Upper lobe of left lung (tissue), 4 donors: Measurements from ENCODE around the gene C11orf16.

Experiments
- CTCF ChIP-seq, 6 experiments: fragments of 450-650 bp in 4 of 6; fragments of 200-600 bp in 2 of 6; sonication (generic) in 2 of 6; IDR thresholded peaks; one replicate each; pipeline ENCODE4 v1.5.1; 2016 to 2019; ENCODE audit warnings: antibody characterized with exemption in 6 of 6
- EP300 ChIP-seq, 4 donors: sonication (generic); formaldehyde crosslinking; IDR thresholded peaks; one replicate each; pipeline ENCODE4 v1.5.1; 2017; ENCODE audit warnings: antibody characterized with exemption in 4 of 4, control low read depth in 2 of 4
- POLR2AphosphoS5 ChIP-seq, 2 donors: sonication (generic); formaldehyde crosslinking; IDR thresholded peaks; one replicate each; pipeline ENCODE4 v1.5.1; 2017; ENCODE audit warnings: antibody characterized with exemption in 2 of 2

- TF ChIP-seq CTCF (IDR thresholded peaks at IDR 0.05), result no peak
- no peak for TF ChIP-seq POLR2AphosphoS5 (IDR thresholded peaks at IDR 0.05)
- TF ChIP-seq EP300 (IDR thresholded peaks at IDR 0.05), result no peak
Observed at GRCh38 chr11:8886322-8886721, 46.4 kb downstream of the C11orf16 start.
